Measurements from ENCODE around the gene LMO7.

- TF ChIP-seq SIX5 (IDR thresholded peaks at IDR 0.05; ENCODE audit: low read depth, low read length) (no peak), CTCF (IDR thresholded peaks at IDR 0.05; ENCODE audit: control extremely low read depth in 1 of 3, insufficient read depth in 1 of 3, low read depth in 1 of 3, low read length in 3 of 3) (no peak), EZH2 (IDR thresholded peaks at IDR 0.05; ENCODE audit: low read depth, low read length, severe bottlenecking) (no peak), RNF2 (IDR thresholded peaks at IDR 0.05; ENCODE audit: borderline replicate concordance, low read depth, low read length, missing control alignments, poor library complexity, severe bottlenecking) (no peak), POLR2A (IDR thresholded peaks at IDR 0.05; ENCODE audit: control extremely low read depth in 1 of 2, low read depth in 2 of 2, low read length in 2 of 2) (peak in 1 of 2 experiments; percentile 33; a peak in 1 of 3 replicates), CREB1 (IDR thresholded peaks at IDR 0.05) (no peak), CHD7 (IDR thresholded peaks at IDR 0.05; ENCODE audit: insufficient replicate concordance, low read length) (no peak), POLR2AphosphoS5 (IDR thresholded peaks at IDR 0.05; ENCODE audit: low read depth, low read length) (peak; percentile 9; the same call in 1 of the 2 replicates), CHD2 (IDR thresholded peaks at IDR 0.05; ENCODE audit: low read length) (no peak), TAF1 (IDR thresholded peaks at IDR 0.05; ENCODE audit: low read depth, low read length) (peak; percentile 41; the same call in 1 of the 2 replicates), SP2 (IDR thresholded peaks at IDR 0.05; ENCODE audit: low read length) (no peak), JUND (IDR thresholded peaks at IDR 0.05; ENCODE audit: low read length) (no peak), SP1 (IDR thresholded peaks at IDR 0.05; ENCODE audit: low read depth, low read length) (no peak), EP300 (IDR thresholded peaks at IDR 0.05; ENCODE audit: borderline replicate concordance in 1 of 2, low read depth in 2 of 2, low read length in 2 of 2) (no peak)
These were observed 478 bp downstream of the LMO7 start for GRCh38 chr13:75636436-75637180.
